GM18526 (cell line): ENCODE measurements around the gene OR4F6.

ENCODE experiments used
- POLR2A ChIP-seq: IDR thresholded peaks from 3 replicates; pipeline ENCODE4 v1.6.1; 2011; ENCODE audit not compliant: insufficient read length; ENCODE audit errors: extremely low read depth

Gene OR4F6

GRCh38 chr15:101810456-101810855 lies 7.1 kb downstream of the OR4F6 start:
- TF ChIP-seq POLR2A: no peak

DNA sequence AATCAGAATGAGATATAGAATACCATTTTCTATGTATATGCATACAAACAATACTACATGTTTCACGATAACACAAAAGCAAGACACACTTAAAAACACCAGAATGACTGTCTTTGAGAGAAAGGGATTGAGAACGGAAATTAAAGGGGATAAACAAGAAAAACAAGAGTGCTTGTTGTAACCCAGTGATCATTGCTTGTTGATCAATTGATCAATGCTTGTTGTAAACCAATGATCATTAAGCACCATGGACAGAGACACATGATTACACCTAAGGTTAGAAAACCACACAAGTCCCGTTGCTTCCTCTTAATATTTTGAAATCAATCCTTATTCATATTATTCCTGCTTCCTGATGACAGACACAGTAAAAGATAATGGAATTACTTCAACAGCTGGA lies 7.6 kb downstream of the OR4F6 start:
- TF ChIP-seq POLR2A: no peak

- TF ChIP-seq POLR2A: no peak
Measured at GRCh38 chr15:101811902-101812301, 8.6 kb downstream of the OR4F6 start, which contains the start of gene OR4F15. Gene OR4F15, plus strand, starts transcription at chr15:101812202. Its CDS starts 5,985 bp downstream, at chr15:101818187.

- TF ChIP-seq POLR2A: no peak
Measured at GRCh38 chr15:101813803-101814534, 10.7 kb downstream of the OR4F6 start.

- no peak for TF ChIP-seq POLR2A
Measured at GRCh38 chr15:101820781-101821180, 17.5 kb downstream of the OR4F6 start.

GRCh38 chr15:101827257-101827656 lies 23.9 kb downstream of the OR4F6 start:
- no peak for TF ChIP-seq POLR2A

DNA sequence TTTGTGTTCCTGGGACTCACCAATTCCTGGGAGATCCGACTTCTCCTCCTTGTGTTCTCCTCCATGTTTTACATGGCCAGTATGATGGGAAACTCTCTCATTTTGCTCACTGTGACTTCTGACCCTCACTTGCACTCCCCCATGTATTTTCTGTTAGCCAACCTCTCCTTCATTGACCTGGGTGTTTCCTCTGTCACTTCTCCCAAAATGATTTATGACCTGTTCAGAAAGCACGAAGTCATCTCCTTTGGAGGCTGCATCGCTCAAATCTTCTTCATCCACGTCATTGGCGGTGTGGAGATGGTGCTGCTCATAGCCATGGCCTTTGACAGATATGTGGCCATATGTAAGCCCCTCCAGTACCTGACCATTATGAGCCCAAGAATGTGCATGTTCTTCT lies 25.5 kb downstream of the OR4F6 start:
- no peak for TF ChIP-seq POLR2A

DNA sequence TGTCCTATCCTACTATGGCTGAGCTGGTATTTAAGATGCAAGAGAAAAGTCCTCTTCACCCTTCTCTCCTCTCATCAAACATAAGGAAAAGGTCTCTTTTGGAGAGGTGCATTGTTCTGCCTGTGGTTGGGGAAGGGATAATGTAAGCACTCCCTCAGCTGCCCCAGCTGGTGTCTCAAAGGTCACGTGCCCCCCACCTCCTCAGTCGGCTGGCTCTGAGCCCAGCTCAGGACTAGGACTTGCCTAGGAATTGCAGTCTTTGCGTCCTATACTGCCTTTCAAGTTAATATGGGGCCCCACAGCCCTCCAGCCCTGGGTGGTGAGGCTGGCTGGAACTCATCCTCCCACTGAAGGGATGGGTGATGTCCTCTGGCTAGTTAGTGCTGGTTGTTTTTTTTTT lies 38.3 kb downstream of the OR4F6 start:
- TF ChIP-seq POLR2A: no peak

DNA sequence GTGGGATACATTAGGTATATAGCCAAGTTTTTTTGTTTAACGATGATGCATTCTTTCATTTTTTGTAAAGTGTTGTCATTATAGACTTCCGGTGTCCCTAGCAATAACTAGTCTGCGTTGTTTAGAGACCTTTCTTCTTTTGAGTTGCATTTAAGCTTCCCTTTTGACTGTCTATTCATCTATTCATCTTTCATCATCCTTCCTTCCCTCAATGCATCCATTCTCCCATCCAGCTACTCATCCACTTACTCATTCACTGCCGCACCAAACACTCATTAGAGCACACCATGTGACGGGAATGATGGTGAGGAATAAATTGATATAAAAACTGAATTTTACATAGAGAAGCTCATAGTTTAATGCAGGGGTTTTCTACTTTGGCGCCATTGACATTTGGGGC lies 41.6 kb downstream of the OR4F6 start:
- no peak for TF ChIP-seq POLR2A

- no peak for TF ChIP-seq POLR2A
Measured at GRCh38 chr15:101852356-101852755, 49.0 kb downstream of the OR4F6 start.
